ENCODE results near the gene TTYH3.

TTYH3 gene

GRCh38 chr7:2593036-2593727 is 38.6 kb upstream of the TTYH3 start:
- no peak overlapping the region for H3K27ac ChIP-seq (ENCODE audit: low read depth, low read length)
- H3K9me2 ChIP-seq (replicated peaks; ENCODE audit: control insufficient read depth, low read length) = no peaks in the 10 kb centered on the region
- no peaks in the 10 kb centered on the region for H3K79me2 ChIP-seq (ENCODE audit: control insufficient read depth, low read length)
- TF ChIP-seq CTCF (IDR thresholded peaks at IDR 0.05; ENCODE audit: low read depth, low read length, poor library complexity, severe bottlenecking) (no peak), EZH2phosphoT487 (IDR thresholded peaks at IDR 0.05; ENCODE audit: borderline replicate concordance, low read length) (no peak)
- H3K4me3 ChIP-seq (ENCODE audit: low read length) = no peak overlapping the region
- H3K4me1 ChIP-seq (ENCODE audit: control insufficient read depth, low read length) = no peaks in the 10 kb centered on the region
- H3F3A ChIP-seq (ENCODE audit: control insufficient read depth, insufficient read depth) = no peaks in the 10 kb centered on the region
- H3K27me3 ChIP-seq (ENCODE audit: control insufficient read depth, low read length) = no peaks in the 10 kb centered on the region
- no peak overlapping the region for H3K4me2 ChIP-seq (ENCODE audit: low read length)
- no peaks in the 10 kb centered on the region for H4K20me1 ChIP-seq (ENCODE audit: control insufficient read depth, insufficient read depth, low read depth, low read length)
- no peaks in the 10 kb centered on the region for H3K36me3 ChIP-seq (ENCODE audit: control insufficient read depth, low read length)
- H3K9me3 ChIP-seq (ENCODE audit: control insufficient read depth, insufficient read depth, low read length) = no peaks in the 10 kb centered on the region

GRCh38 chr7:2594599-2594998 is 37.2 kb upstream of the TTYH3 start:
- no peaks in the 10 kb centered on the region for H3K36me3 ChIP-seq (ENCODE audit: control insufficient read depth, low read length)
- no peak overlapping the region for H3K4me2 ChIP-seq (ENCODE audit: low read length)
- no peaks in the 10 kb centered on the region for H3K27me3 ChIP-seq (ENCODE audit: control insufficient read depth, low read length)
- H3K79me2 ChIP-seq (ENCODE audit: control insufficient read depth, low read length) = no peaks in the 10 kb centered on the region
- H3K9me3 ChIP-seq (ENCODE audit: control insufficient read depth, insufficient read depth, low read length) = no peaks in the 10 kb centered on the region
- no peak overlapping the region for H3K27ac ChIP-seq (ENCODE audit: low read depth, low read length)
- H3K4me1 ChIP-seq (ENCODE audit: control insufficient read depth, low read length) = no peaks in the 10 kb centered on the region
- no peaks in the 10 kb centered on the region for H3K9me2 ChIP-seq (replicated peaks; ENCODE audit: control insufficient read depth, low read length)
- no peak overlapping the region for H3K4me3 ChIP-seq (ENCODE audit: low read length)
- H3F3A ChIP-seq (ENCODE audit: control insufficient read depth, insufficient read depth) = no peaks in the 10 kb centered on the region
- no peaks in the 10 kb centered on the region for H4K20me1 ChIP-seq (ENCODE audit: control insufficient read depth, insufficient read depth, low read depth, low read length)
- no peak for TF ChIP-seq CTCF (IDR thresholded peaks at IDR 0.05; ENCODE audit: low read depth, low read length, poor library complexity, severe bottlenecking)
- no peak for TF ChIP-seq EZH2phosphoT487 (IDR thresholded peaks at IDR 0.05; ENCODE audit: borderline replicate concordance, low read length)

GRCh38 chr7:2595258-2595860 is 36.4 kb upstream of the TTYH3 start:
- no peak overlapping the region for H3K4me3 ChIP-seq (ENCODE audit: low read length)
- no peak overlapping the region for H3K4me2 ChIP-seq (ENCODE audit: low read length)
- H3K4me1 ChIP-seq (ENCODE audit: control insufficient read depth, low read length) = no peaks in the 10 kb centered on the region
- H3K36me3 ChIP-seq (ENCODE audit: control insufficient read depth, low read length) = no peaks in the 10 kb centered on the region
- no peaks in the 10 kb centered on the region for H3K79me2 ChIP-seq (ENCODE audit: control insufficient read depth, low read length)
- H4K20me1 ChIP-seq (ENCODE audit: control insufficient read depth, insufficient read depth, low read depth, low read length) = no peaks in the 10 kb centered on the region
- TF ChIP-seq EZH2phosphoT487 (IDR thresholded peaks at IDR 0.05; ENCODE audit: borderline replicate concordance, low read length) = no peak
- no peak for TF ChIP-seq CTCF (IDR thresholded peaks at IDR 0.05; ENCODE audit: low read depth, low read length, poor library complexity, severe bottlenecking)
- H3K9me3 ChIP-seq (ENCODE audit: control insufficient read depth, insufficient read depth, low read length) = no peaks in the 10 kb centered on the region
- no peak overlapping the region for H3K27ac ChIP-seq (ENCODE audit: low read depth, low read length)
- no peaks in the 10 kb centered on the region for H3K9me2 ChIP-seq (replicated peaks; ENCODE audit: control insufficient read depth, low read length)
- H3K27me3 ChIP-seq (ENCODE audit: control insufficient read depth, low read length) = no peaks in the 10 kb centered on the region
- no peaks in the 10 kb centered on the region for H3F3A ChIP-seq (ENCODE audit: control insufficient read depth, insufficient read depth)

All from DOHH2 (cell line).